ENCODE data around the gene TMCC2. TPM values are rescaled to one million over a fixed set of nuclear protein-coding genes. Genes with fewer than 3 reads are reported as not detected.
A peak's percentile ranks its signal among the peaks of the same experiment; 100 is the strongest.

The TMCC2 gene
- total and polyA plus RNA-seq, 2 donors (not counting 1 experiment from before 2014, with no cell fraction given): 2.0 to 4.0 TPM

DNA sequence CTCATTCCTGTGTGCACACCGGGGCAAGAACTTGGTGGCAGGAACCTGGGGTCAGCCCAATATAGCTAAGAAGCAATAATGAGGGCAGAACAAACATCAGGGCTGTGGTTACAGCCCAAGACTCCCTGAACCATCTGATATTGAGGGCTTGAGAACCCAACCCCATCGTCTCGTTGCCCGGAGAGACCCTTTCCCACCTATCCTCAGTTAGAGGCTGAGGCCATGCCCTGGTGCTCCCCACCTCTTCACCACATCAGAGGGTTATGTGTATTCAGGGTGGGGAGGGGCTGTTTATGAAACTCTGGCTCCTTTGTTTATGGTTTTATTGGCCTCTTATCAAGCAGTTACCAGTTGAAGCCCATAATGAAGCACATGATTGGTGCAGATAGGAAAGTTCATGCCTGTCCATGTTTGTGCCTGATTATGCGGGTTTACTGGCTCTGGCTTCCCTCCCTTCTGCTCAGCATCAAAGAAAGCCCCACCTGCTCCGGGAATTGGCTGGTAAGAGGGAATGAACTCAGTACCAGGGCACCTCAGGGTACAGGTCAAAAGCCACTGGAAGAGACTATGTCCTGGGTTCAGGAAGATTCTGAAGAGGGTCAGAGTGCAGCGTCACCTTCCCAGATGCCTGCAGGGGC, 79.3 kb downstream of the TMCC2 start:
- 95% methylated on average over 3 of the region's 7 CpGs for WGBS (ENCODE audit: insufficient coverage)
- no peaks in the 10 kb centered on the region for H3K9me3 Mint-ChIP-seq (ENCODE audit: insufficient read depth)
- H3K27ac Mint-ChIP-seq: peak overlapping the region; percentile 56
- ChIA-PET POLR2A (interaction anchor here (2.0 kb wide), 1 partner anchor 19 kb away, joined by 6 read pairs; no protein-coding TSS in a partner anchor), CTCF (interaction anchor here (0.9 to 56.6 kb wide), 4 partner anchors 18 to 51 kb away, joined by 3 to 2421 read pairs (median 107); partner anchors contain the start of gene NUAK2)
- no peak for ATAC-seq (ENCODE audit: low read depth)
- Histone ChIP-seq H4K20me1 (ENCODE audit: control insufficient read depth, insufficient read depth, low read length, poor library complexity, severe bottlenecking) (peaks cover 95% of the 10 kb centered on the region), H3K4me2 (replicated peaks; ENCODE audit: low read depth, low read length, poor library complexity, severe bottlenecking) (no peak overlapping the region), H3K4me3 (ENCODE audit: control extremely low read depth in 1 of 5, extremely low read depth in 1 of 5, insufficient read depth in 1 of 5, low read depth in 2 of 5, low read length in 4 of 5) (no peak overlapping the region), H3K36me3 (replicated peaks in 1 of 2; ENCODE audit: control extremely low read depth in 1 of 2, control insufficient read depth in 1 of 2, extremely low read depth in 1 of 2, insufficient read depth in 2 of 2, low read length in 1 of 2) (peaks cover 6 to 97% of the 10 kb centered on the region in 2 experiments), H3K9ac (ENCODE audit: low read length) (no peak overlapping the region), H3K79me2 (ENCODE audit: control insufficient read depth, insufficient read depth, low read length) (peaks cover 87% of the 10 kb centered on the region), H3K9me3 (ENCODE audit: control extremely low read depth in 1 of 3, control insufficient read depth in 2 of 3, insufficient read depth in 1 of 3, low read length in 2 of 3) (no peaks in the 10 kb centered on the region), H3K4me1 (ENCODE audit: control insufficient read depth in 2 of 2, insufficient read depth in 2 of 2, low read length in 2 of 2) (peaks cover 30 to 37% of the 10 kb centered on the region in 2 donors), H2AFZ (ENCODE audit: insufficient read depth, low read depth, low read length, poor library complexity, severe bottlenecking) (no peak overlapping the region), H3K27ac (ENCODE audit: low read length in 2 of 2) (peak overlapping the region in 1 of 2 donors; percentile 17), H3K27me3 (replicated peaks in 1 of 4; ENCODE audit: control extremely low read depth in 1 of 4, control insufficient read depth in 3 of 4, insufficient read depth in 4 of 4, low read length in 3 of 4) (no peaks in the 10 kb centered on the region)
- intact Hi-C loops (cut with micrococcal nuclease): no loop called here
- DNase-seq: no peak
- H3K4me1 Mint-ChIP-seq: peaks cover 59% of the 10 kb centered on the region
- H3K4me3 Mint-ChIP-seq: no peak overlapping the region
- TF ChIP-seq, protein P1, sequence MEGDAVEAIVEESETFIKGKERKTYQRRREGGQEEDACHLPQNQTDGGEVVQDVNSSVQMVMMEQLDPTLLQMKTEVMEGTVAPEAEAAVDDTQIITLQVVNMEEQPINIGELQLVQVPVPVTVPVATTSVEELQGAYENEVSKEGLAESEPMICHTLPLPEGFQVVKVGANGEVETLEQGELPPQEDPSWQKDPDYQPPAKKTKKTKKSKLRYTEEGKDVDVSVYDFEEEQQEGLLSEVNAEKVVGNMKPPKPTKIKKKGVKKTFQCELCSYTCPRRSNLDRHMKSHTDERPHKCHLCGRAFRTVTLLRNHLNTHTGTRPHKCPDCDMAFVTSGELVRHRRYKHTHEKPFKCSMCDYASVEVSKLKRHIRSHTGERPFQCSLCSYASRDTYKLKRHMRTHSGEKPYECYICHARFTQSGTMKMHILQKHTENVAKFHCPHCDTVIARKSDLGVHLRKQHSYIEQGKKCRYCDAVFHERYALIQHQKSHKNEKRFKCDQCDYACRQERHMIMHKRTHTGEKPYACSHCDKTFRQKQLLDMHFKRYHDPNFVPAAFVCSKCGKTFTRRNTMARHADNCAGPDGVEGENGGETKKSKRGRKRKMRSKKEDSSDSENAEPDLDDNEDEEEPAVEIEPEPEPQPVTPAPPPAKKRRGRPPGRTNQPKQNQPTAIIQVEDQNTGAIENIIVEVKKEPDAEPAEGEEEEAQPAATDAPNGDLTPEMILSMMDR (IDR thresholded peaks at IDR 0.05): no peak
- no peak for TF ChIP-seq EZH2 (IDR thresholded peaks at IDR 0.05; ENCODE audit: borderline replicate concordance, insufficient read depth, low read depth, low read length, poor library complexity, severe bottlenecking)
- H3K27me3 Mint-ChIP-seq: no peaks in the 10 kb centered on the region

DNA sequence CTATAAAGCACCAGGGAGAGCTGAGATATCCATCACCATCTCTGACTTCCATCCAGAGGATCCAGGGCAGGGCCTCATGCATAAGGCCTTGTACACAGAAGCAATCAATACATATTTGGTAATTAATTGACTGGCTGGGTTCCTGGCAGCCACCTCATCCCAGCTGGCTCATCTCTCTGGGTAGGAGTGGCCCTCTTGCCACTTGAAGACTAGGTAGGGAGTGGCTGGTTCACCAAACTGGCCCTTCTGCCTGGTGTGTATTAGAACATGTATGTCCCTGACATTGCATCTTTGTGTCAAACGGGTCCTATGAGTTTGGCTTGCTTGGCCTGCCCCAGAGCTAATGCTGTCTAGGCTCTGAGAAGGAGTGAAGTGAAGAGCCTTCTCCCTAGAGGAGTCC, 82.0 kb downstream of the TMCC2 start:
- CTCF ChIA-PET: interaction anchor here (32.7 to 56.6 kb wide), 2 partner anchors 14 to 16 kb away, joined by 2421 read pairs; partner anchors contain the start of gene NUAK2
- intact Hi-C loops (cut with micrococcal nuclease): loop anchor here (10.0 kb wide), 1 partner anchor 325 kb away; the partner anchor contains the start of gene ELK4
- ATAC-seq (ENCODE audit: low read depth) (no peak), DNase-seq (no peak)
- POLR2A ChIA-PET: interaction anchor here (0.6 to 17.1 kb wide), 4 partner anchors 11 to 41 kb away, joined by 3 to 372 read pairs (median 9); no protein-coding TSS in a partner anchor
- TF ChIP-seq, protein P1 (IDR thresholded peaks at IDR 0.05): no peak
- no peak for TF ChIP-seq EZH2 (IDR thresholded peaks at IDR 0.05; ENCODE audit: borderline replicate concordance, insufficient read depth, low read depth, low read length, poor library complexity, severe bottlenecking)
- Mint-ChIP-seq H3K9me3 (ENCODE audit: insufficient read depth) (no peaks in the 10 kb centered on the region), H3K4me1 (peaks cover 75% of the 10 kb centered on the region), H3K27me3 (no peaks in the 10 kb centered on the region), H3K27ac (peak overlapping the region; percentile 63), H3K4me3 (no peak overlapping the region)
- H3K79me2 ChIP-seq (ENCODE audit: control insufficient read depth, insufficient read depth, low read length): peaks cover 98% of the 10 kb centered on the region
- H3K27ac ChIP-seq (ENCODE audit: low read length in 2 of 2): peak overlapping the region in 1 of 2 donors; percentile 98
- peaks cover 49 to 60% of the 10 kb centered on the region in 2 donors for H3K4me1 ChIP-seq (ENCODE audit: control insufficient read depth in 2 of 2, insufficient read depth in 2 of 2, low read length in 2 of 2)
- H3K36me3 ChIP-seq (replicated peaks in 1 of 2; ENCODE audit: control extremely low read depth in 1 of 2, control insufficient read depth in 1 of 2, extremely low read depth in 1 of 2, insufficient read depth in 2 of 2, low read length in 1 of 2): peaks cover 6 to 82% of the 10 kb centered on the region in 2 experiments
- no peaks in the 10 kb centered on the region for H3K27me3 ChIP-seq (replicated peaks in 1 of 4; ENCODE audit: control extremely low read depth in 1 of 4, control insufficient read depth in 3 of 4, insufficient read depth in 4 of 4, low read length in 3 of 4)
- H3K4me3 ChIP-seq (ENCODE audit: control extremely low read depth in 1 of 5, extremely low read depth in 1 of 5, insufficient read depth in 1 of 5, low read depth in 2 of 5, low read length in 4 of 5): no peak overlapping the region
- no peak overlapping the region for H3K9ac ChIP-seq (ENCODE audit: low read length)
- WGBS (ENCODE audit: insufficient coverage): 90% methylated on average over 1 of the region's 1 CpG
- no peak overlapping the region for H2AFZ ChIP-seq (ENCODE audit: insufficient read depth, low read depth, low read length, poor library complexity, severe bottlenecking)
- H4K20me1 ChIP-seq (ENCODE audit: control insufficient read depth, insufficient read depth, low read length, poor library complexity, severe bottlenecking): peaks cover 97% of the 10 kb centered on the region
- no peaks in the 10 kb centered on the region for H3K9me3 ChIP-seq (ENCODE audit: control extremely low read depth in 1 of 3, control insufficient read depth in 2 of 3, insufficient read depth in 1 of 3, low read length in 2 of 3)
- H3K4me2 ChIP-seq (replicated peaks; ENCODE audit: low read depth, low read length, poor library complexity, severe bottlenecking): peak overlapping the region; percentile 96
